Measurements from ENCODE around the gene IGF2BP2.
"Not testable (repeated sequence)": the region's sequence is repeated elsewhere in the genome, so short reads cannot be mapped to it uniquely, and the experiment has no call there.

DNA sequence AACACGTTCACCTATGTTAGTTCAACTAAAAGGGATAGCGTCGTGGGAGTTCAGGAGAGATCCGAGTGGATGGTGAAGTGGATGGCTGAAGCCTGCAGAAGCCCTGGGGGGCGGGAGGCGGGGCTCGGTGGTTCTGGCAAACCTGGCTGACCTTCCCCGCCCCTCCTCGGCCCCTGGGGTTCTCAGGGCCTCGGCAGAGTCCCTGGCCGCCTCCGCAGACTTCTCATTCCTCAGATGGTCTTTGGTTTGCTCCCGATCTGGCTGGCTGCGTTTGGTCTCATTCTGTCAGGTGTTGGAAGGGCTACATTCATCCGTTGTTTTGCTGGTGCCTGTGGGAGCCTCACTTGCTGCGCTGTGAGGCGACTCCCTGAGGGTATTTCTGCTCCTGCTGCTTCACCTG is 179.7 kb downstream of the IGF2BP2 start:
- not testable (repeated sequence) for TF ChIP-seq CTCF (conservative IDR thresholded peaks at IDR 0.05); ZFX (IDR thresholded peaks at IDR 0.05)
